HG03520 (cell line): ENCODE data around the gene CFAP20DC.
A peak's percentile ranks its signal among the peaks of the same experiment; 100 is the strongest.
"Not testable (repeated sequence)": the region's sequence is repeated elsewhere in the genome, so short reads cannot be mapped to it uniquely, and the experiment has no call there.

Experiments used
- ATAC-seq: cut with Tn5 transposase; IDR thresholded peaks from one replicate; pipeline ENCODE4 v1.9.1; 2021; ENCODE audit warnings: mild to moderate bottlenecking, moderate library complexity; ENCODE audit not compliant: unreplicated experiment

Gene CFAP20DC

DNA sequence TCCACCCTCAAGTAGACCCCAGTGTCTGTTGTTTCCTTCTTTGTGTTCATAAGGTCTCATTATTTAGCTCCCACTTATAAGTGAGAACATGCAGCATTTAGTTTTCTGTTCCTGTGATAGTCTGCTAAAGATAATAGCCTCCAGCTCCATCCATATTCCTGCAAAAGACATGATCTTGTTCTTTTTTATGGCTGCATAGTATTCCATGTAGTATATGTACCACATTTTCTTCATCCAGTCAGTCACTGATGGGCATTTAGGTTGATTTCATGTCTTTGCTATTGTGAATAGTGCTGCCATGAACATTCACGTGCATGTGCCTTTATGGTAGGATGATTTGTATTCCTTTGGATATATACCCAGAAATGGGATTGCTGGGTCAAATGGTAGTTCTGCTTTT, 82.0 kb downstream of the CFAP20DC start:
- ATAC-seq = not testable (repeated sequence)

DNA sequence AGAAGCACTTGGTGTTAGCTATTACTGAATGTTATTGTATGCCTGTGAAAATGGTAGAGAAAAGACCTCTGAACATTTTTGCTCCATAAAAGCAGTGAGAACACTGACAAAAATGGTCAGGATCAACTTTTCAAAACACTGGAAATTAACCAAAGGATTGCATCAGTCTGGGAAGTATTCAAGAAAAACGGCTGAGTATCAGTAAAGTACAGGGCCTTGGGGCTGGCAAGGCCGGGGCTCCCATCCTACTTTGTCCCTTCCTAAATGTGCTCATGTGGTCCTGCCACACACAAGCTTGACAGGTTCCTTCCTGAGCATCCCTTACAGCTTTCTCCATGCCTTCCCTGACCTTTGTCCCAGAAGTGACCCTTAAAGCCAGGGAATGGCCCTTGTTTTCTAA, 84.0 kb downstream of the CFAP20DC start:
- ATAC-seq = no peak

DNA sequence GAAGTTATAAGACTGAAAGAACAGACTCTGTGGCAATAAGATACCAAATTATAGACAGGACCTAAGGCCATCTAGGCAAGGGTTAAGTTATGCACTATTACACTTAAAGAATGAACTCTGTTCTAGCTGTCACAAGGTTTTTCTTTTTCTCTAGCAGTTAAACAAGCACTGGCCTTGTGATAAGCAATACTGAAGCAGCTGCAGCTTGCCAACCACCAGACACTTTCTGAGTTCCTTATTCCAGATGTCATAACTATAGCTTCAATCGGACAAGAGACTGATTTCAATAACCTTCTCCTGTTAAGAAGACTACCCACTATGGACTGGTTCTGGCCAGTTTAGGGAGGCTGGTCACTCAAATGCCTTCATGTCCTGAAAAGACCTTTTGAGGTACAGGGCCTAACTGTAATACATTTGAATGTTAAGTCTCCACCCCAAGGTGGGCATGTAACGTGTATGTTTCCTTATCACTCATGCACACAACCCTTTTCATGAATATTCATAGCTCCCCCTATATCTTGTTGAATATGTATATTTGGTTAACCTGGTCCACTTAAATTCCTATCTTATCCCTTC, 85.8 kb downstream of the CFAP20DC start:
- ATAC-seq = no peak

DNA sequence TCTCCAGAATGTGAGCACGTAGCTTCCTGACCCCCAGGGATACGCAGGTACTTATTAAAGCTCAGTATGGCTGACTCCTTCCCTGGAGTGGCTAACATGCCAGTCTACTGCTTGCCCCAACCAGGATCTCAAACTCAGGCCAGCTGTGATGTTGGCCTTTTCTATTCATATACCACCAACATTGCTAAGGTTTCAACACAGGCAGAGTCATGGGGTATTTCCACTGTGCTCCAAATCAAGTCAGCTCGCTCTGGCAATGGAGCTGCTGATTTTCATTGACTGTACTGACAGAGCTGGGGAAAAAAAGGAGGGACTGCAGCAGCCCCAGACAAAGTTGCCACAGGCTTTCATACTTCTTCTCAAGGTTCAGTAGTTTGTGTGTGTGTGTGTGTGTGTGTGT, 87.0 kb downstream of the CFAP20DC start:
- no peak for ATAC-seq

DNA sequence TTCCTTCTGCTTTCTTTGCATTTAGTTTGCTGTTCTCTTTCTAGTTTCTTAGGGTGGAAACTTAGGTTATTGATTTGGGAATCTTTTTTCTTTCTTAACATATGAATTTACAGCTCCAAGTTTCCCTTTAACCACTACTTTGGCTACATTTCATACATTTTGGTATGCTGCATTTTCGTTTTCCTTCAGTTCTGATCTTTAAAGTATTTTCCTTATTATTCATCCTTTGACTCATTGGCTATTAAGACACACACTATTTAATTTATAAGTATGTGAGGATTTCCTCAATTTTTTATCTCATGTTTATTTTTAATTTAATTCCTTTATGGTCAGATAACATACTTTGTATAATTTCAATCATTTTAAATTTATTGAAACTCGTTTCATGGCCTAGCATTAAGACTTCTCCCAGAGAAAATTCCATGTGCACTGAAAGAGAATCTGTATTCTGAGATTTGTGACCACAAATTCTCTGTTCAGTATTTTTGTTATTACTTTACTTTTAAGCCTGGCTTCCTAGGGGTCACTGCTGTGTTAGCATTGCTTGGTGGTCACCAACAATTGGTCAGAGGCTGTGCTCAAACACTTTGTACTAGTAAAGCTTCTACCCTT, 87.7 kb downstream of the CFAP20DC start:
- no peak for ATAC-seq

DNA sequence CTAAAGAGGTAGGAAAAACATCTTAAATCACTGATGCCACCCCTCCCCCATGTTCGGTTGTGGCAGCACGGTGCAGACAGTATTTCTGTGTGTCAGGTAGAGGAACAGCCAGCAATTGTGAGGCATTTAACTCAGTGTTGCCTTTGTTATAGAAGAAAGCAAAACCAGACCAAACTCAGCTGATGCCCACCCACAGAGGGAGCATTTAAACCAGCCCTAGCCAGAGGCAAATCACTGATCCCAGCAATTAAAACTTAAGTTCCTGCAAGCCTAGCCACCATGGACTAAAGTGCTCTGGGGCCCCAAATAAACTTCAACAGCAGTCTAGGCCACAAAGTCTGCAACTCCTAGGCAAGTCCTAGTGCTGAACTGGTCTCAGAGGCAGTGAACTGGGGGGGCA, 94.5 kb downstream of the CFAP20DC start:
- no peak for ATAC-seq

DNA sequence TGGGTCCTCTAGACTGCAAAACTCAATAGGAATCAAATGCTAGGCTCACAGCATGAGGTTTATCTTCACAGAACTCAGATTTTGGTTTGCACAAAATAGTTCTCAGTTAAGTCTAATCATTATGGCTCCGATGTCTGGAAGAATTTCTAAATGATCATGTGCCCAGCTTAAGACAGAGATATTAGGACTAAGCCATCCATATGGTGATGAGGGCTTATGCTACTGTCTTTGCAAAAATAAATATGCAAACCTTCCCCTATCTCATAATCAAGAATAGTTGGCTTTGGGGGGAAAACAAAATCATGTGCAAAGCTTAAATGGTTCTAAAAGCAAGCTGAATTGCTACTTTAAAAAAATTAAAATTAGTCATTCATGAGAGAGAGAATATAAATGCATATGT, 96.5 kb downstream of the CFAP20DC start:
- no peak for ATAC-seq

DNA sequence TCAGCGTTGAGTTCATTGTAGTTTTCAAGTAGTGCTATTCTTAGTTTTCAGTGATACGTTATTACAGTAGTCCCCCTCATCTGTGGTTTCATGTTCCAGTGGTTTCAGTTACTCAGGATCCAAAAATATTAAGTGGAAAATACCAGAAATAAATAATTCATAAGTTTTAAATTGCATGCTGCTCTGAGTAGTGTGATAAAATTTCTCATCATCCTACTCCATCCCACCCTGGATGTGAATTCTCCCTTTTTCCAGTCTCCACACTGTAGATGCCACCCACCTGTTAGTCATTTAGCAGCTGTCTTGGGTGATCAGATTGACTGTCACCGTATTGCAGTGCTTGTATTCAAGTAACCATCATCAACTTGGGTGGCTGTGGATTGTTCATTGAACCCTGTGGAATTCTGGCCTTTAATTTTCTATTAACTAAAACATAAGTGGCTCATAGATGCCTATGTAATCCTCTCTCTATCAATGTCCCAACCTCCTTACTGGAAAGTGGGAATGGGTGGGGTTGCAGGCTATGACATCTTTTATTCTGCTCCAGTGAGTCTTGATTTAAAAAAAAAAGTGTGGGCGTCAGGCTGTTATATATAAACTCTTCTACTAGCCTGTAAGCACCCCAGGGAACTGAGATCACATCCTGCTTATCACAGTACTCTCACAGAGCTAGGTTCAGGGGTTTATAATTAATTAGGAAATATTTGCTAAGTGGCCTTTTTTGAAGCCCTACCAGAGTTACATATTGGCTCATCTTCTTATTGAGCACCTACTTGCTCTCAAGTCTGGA, 97.5 kb downstream of the CFAP20DC start:
- ATAC-seq = no peak

DNA sequence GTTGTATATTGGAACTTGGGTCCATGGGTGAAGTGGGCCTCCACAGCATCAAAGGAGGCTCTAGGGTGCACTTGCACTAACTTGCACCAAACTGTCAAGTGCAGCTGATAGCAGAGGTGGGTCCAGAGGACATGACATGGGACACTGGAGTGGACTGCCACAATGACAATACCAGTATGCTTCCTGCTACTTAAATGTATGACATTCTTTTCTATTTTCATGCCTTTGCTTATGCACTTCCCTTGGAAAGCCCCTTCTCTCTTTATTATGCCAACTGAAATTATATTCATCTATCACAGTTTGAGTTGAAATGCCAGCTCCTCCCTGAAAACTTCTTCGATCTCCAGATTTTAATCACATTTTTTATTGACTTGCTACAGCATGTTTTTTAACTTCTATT, 101.8 kb downstream of the CFAP20DC start:
- no peak for ATAC-seq

DNA sequence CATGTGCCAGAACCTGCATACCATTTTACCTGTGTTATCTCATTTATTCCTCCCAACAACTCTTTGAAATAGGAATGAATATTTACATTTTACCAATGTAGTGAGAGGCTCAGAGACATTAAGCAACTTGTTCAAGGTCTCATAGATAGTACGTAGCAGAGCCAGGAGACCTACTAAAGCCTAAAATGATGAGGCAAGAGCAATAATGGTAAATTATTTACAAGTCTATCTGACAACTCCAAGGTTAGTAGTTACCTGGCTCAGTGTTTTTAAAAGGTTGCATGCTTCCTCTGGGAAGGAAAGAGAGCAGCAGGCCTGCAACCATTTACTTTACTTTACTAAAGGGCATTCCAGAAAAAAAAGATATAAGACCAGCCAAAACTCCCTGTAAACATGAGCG, 103.0 kb downstream of the CFAP20DC start:
- no peak for ATAC-seq

DNA sequence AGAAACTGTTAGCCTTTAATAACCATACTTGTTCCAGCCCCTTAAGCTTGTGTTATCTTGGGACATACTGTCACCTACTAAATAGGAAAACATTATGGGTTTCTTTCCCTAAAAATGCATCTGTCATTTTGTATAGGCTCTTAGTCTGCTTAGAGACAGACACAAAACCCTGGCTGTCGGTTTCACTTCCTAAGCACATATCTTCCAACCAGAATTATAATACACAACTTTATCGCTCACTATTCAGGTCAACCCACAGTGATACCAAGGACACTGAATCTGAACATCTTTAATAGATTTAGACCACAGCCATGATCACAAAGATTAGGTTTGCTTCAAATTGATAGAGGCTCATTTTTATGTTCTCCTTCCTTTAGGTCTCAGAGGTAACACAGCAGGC, 111.8 kb downstream of the CFAP20DC start:
- ATAC-seq = no peak

DNA sequence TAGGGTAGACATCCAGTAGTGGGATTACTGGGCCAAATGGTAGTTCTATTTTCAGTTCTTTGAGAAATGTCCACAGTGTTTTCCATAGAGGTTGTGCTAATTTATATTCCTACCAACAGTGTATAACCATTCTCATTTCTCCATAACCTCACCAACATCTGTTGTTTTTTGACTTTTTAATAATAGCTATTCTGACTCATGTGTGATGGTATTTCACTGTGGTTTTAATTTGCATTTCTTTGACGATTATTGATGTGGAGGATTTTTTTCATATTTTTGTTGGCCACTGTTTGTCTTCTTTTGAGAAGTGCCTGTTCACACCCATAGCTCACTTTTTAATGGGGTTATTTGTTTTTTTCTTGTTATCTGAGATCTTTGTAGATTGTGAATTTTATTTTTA, 125.2 kb downstream of the CFAP20DC start:
- ATAC-seq = no peak

DNA sequence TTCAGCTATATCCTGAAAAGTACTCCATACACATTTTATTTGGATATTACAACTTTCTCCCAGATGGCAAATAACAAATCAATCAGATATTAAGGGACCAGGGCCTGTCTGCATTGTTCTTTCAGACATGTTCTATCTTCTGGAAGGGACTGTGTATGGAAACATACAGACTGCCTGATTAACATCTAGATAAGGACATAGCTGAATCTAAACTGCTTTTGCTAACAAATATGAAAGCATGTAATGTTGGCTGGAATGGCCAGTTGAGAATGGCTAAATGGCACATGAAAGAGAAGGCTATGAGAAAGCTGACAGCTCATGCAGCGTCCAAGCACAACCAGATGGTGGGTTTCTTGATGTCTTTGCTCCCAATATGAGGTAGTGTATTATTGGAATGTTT, 149.4 kb downstream of the CFAP20DC start:
- no peak for ATAC-seq

DNA sequence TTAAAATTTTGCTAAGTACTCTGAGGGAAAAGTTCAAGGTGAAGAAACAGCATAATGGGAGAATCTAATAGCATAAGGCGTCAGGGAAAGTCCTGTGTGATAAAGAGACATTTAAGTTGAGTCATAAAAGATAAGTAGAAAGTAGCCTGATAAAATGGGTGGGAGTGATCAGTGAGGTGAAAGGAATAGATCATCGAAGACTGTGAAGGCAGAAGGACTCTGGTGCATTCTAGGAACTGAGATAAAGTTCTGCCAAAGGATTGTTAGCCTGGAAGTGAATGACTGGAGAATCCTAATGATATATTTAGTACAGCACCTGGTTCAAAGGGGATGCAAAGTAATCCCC, 149.9 kb downstream of the CFAP20DC start:
- peak; percentile 23 for ATAC-seq

DNA sequence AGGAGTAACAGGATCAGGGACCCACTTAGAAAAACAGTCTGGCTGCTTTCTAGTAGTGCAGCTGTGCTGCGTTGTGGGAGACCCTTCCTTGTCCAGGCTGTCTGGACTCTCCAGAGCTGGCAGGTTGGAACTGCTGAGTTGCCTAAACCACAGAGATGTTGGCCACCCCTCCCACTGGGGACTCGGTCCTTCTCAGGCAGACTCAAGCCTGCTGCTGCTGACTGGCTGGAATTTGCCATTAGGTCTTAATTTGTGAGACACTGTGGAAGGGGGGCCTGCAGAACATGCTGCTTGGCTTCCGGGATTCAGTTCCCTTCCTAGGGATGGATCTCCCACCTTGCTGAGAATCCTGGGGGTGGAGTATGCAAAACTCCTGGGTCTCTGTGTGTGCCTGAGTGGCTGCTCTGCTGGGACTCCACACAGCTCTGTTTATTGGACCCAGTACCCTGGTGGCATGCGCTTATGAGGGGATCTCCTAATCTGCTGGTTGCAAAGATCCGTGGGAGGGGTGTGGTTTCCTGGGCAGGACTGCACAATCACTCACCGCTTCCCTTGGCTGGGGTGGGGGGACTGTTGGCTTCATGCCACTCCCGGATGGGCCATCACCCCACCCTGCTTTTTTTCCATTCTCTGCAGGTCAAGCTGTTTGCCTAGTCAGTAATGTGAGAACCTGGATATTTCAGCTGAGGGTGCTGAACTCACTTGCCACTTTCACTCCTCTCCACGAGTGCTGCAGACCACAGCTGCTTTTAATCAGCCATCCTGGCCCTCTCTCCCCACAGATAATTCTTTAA, 150.5 kb downstream of the CFAP20DC start:
- ATAC-seq = peak; percentile 86

DNA sequence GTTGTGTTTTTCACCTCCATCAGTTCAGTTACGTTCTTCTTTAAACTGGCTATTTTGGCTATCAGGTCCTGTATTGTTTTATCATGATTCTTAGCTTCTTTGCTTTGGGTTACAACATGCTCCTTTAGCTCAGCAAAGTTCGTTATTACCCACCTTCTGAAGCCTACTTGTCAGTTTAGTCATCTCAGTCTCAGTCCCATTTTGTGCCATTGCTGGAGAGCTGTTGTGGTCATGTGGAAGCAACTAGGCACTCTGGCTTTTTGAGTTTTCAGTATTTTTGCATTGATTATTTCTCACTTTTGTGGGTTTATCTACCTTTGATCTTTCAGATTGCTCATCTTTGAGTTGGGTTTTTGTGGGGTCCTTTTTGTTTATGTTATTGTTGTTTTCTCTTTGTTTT, 151.3 kb downstream of the CFAP20DC start:
- no peak for ATAC-seq

DNA sequence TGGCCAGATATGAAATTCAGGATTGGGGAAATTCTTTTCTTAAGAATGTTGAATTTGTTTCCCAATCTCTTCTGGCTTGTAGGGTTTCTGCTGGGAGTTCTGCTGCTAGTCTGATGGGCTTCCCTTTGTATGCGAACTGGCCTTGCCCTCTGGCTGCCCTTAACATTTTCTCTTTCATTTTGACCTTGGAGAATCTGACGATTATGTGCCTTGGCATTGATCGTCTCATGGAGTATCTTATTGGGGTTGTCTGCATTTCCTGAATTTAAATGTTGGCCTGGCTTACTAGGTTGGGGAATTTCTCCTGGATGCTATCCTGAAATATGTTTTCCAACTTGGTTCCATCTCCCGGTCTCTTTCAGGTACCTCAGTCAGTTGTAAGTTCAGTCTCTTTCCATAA, 152.2 kb downstream of the CFAP20DC start:
- no peak for ATAC-seq

DNA sequence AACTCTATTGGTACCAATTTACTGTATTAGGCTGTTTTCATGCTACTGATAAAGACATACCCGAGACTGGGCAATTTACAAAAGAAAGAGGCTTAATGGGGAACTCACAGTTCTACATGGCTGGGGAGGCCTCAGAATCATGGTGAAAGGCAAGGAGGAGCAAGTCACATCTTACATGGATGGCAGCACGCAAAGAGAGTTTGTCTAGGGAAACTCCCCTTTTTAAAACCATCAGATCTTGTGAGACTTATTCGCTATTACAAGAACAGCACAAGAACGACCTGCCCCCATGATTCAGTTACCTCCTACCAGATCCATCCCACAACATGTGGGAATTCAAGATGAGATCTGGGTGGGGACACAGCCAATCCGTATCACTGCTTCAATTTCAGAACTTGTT, 154.1 kb downstream of the CFAP20DC start:
- ATAC-seq = not testable (repeated sequence)

DNA sequence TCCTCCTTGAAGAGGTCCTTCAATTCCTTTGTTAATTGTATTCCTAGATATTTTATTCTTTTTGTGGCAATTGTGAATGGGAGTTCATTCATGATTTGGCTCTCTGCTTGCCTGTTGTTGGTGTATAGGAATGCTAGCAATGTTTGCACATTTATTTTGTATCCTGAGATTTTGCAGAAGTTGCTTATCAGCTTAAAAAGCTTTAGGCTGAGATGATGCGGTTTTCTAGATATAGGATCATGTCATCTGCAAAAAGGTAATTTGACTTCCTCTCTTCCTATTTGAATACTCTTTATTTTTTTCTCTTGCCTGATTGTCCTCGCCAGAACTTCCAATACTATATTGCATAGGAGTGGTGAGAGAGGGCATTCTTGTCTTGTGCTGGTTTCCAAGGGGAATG, 157.3 kb downstream of the CFAP20DC start:
- not testable (repeated sequence) for ATAC-seq

DNA sequence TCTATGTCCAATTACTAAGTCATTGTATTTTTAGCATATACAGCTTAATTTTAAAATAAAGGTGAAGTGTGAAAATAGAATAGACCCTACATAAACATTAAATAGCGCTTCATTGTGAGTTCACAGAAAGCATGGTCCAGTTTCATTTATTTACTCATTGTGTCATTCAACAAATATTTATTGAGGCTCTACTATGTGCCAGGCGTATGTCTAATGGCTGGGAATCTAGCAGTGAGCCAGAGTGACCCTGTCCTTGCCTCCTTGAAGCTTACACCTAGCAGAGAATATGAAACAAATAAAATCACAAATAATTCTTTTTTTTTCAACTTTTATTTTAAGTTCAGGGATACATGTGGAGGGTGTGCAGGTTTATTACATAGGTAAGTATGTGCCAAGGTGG, 161.7 kb downstream of the CFAP20DC start:
- ATAC-seq = no peak

DNA sequence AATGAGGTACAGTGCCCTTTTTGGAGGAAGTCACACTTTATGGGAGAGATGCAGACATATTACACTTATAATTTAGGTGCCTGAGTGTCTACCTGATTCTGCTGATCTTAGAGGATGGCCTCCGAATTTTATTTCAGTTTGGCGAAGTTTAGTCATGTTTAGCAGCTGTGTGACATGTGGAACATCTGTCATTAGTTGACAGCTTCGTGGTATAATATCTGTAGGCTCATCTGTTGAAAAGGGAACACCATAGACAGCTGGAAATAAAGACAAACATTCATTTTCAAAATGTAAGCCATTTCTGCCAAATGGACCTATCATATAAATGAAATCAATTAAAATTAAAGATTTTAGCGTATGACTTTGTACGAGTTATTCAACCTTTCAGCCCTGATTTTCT, 165.4 kb downstream of the CFAP20DC start:
- ATAC-seq = no peak

DNA sequence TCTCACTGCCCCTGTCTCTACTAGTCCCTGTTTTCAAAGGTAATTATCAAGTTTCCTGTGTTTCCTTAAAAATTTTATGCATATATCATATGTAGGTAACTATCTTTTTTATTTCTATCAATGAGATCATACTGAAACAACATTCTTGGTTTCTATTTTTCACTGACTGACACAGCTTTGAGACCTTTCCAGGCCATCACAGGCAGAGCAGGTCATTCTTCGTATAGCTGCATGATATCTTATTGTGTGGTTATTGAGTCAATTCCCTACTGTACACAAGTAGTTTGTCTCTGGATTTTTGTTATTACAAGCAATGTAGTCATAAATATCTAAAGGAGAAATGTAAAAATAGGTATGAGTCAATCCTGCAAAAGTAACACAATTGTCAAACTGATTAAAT, 169.6 kb downstream of the CFAP20DC start:
- ATAC-seq = no peak
